GM12878 (cell line): ENCODE measurements around the gene SLC25A11. TPM values are rescaled to one million over a fixed set of nuclear protein-coding genes. Genes with fewer than 3 reads are reported as not detected.
A peak's percentile ranks its signal among the peaks of the same experiment; 100 is the strongest.

Source experiments
- BCL11A ChIP-seq: IDR thresholded peaks from 2 replicates; pipeline ENCODE4 v1.6.1; 2011; ENCODE audit warnings: low read depth, low read length
- BRCA1 ChIP-seq: IDR thresholded peaks from 2 replicates; pipeline ENCODE4 v1.6.1; 2011; ENCODE audit warnings: low read depth, low read length, improper control_type of control experiment
- CBX5 ChIP-seq: sonication (generic); IDR thresholded peaks from 2 replicates; pipeline ENCODE4 v1.6.1; 2016; ENCODE audit warnings: low read depth, moderate library complexity, mild to moderate bottlenecking, inconsistent platforms
- CEBPB ChIP-seq, 2 experiments: fragments of 150-350 bp in 1 of 2; IDR thresholded peaks; 2 replicates each; pipeline ENCODE4 v1.6.1; 2012 to 2014; ENCODE audit warnings: low read depth in 2 of 2, low read length in 2 of 2, borderline replicate concordance in 1 of 2, inconsistent platforms in 1 of 2
- CHD2 ChIP-seq: IDR thresholded peaks from 2 replicates; pipeline ENCODE4 v1.6.1; 2011; ENCODE audit warnings: low read depth, low read length, improper control_type of control experiment, borderline replicate concordance
- ESRRA ChIP-seq: IDR thresholded peaks from 2 replicates; pipeline ENCODE4 v1.6.1; 2012; ENCODE audit warnings: mild to moderate bottlenecking, low read length, improper control_type of control experiment
- FOXM1 ChIP-seq: IDR thresholded peaks from 2 replicates; pipeline ENCODE4 v1.6.1; 2012; ENCODE audit warnings: low read depth, mild to moderate bottlenecking, inconsistent platforms, low read length, moderate library complexity
- IKZF1 ChIP-seq: fragments of 450-650 bp; conservative IDR thresholded peaks from 2 replicates; pipeline ENCODE4 v1.6.1; 2017; ENCODE audit warnings: antibody characterized with exemption, mild to moderate bottlenecking
- MEF2A ChIP-seq: IDR thresholded peaks from 2 replicates; pipeline ENCODE4 v1.6.1; 2011; ENCODE audit warnings: low read depth, mild to moderate bottlenecking, low read length, moderate library complexity; ENCODE audit not compliant: insufficient read depth
- MTA3 ChIP-seq: IDR thresholded peaks from 2 replicates; pipeline ENCODE4 v1.6.1; 2012; ENCODE audit warnings: low read length, inconsistent platforms, borderline replicate concordance
- NR2C1 ChIP-seq: fragments of 450-650 bp; IDR thresholded peaks from 2 replicates; pipeline ENCODE4 v1.6.1; 2017; ENCODE audit warnings: antibody characterized with exemption, mild to moderate bottlenecking, moderate library complexity
- POLR2AphosphoS5 ChIP-seq: IDR thresholded peaks from 2 replicates; pipeline ENCODE4 v1.6.1; 2011; ENCODE audit warnings: mild to moderate bottlenecking, low read length, inconsistent platforms
- RAD51 ChIP-seq: fragments of 450-650 bp; IDR thresholded peaks from 2 replicates; pipeline ENCODE4 v1.6.1; 2016; ENCODE audit warnings: moderate library complexity, mild to moderate bottlenecking, inconsistent platforms
- RB1 ChIP-seq: fragments of 450-650 bp; formaldehyde crosslinking; IDR thresholded peaks from 2 replicates; pipeline ENCODE4 v1.6.1; 2017; ENCODE audit warnings: mild to moderate bottlenecking, borderline replicate concordance
- SIX5 ChIP-seq: IDR thresholded peaks from 2 replicates; pipeline ENCODE4 v1.6.1; 2011; ENCODE audit warnings: mild to moderate bottlenecking, low read depth, low read length, moderate library complexity; ENCODE audit not compliant: severe bottlenecking
- SMAD1 ChIP-seq: fragments of 450-650 bp; IDR thresholded peaks from 2 replicates; pipeline ENCODE4 v1.6.1; 2018; ENCODE audit warnings: mild to moderate bottlenecking, low read depth; ENCODE audit not compliant: partially characterized antibody
- SRF ChIP-seq, 2 experiments: IDR thresholded peaks; 2 replicates each; pipeline ENCODE4 v1.6.1; 2011; ENCODE audit warnings: low read depth in 2 of 2, low read length in 2 of 2, mild to moderate bottlenecking in 1 of 2, moderate library complexity in 1 of 2
- STAT3 ChIP-seq: IDR thresholded peaks from 2 replicates; pipeline ENCODE4 v1.6.1; 2011; ENCODE audit warnings: low read depth, low read length, improper control_type of control experiment
- SUZ12 ChIP-seq: fragments of 200-600 bp; sonication (generic); IDR thresholded peaks from one replicate; pipeline ENCODE4 v1.6.1; 2018; ENCODE audit warnings: antibody characterized with exemption, mild to moderate bottlenecking; ENCODE audit not compliant: unreplicated experiment
- TARDBP ChIP-seq: IDR thresholded peaks from 2 replicates; pipeline ENCODE4 v1.6.1; 2016; ENCODE audit warnings: borderline replicate concordance
- polyA plus RNA-seq, 11 experiments: library from polyadenylated mRNA; depleted of rRNA in 4 of 11; unstranded in 6 of 11; stranded (reverse) in 5 of 11; fragments of >200 nt; fragmentation: Nextera tagmentation in 4 of 11; fragmentation: Illumina TruSeq in 1 of 11; extraction: Ambion mirVana in 4 of 11; extraction: Trizol in 1 of 11; gene quantifications; 1 replicate in 1 of 11; 2 replicates in 10 of 11; pipeline versions ENCODE4 v1.2.1 to v1.2.3, GENCODE V29; 2011 to 2016; ENCODE audit warnings: inconsistent platforms in 2 of 11, missing spikeins in 2 of 11, low read depth in 1 of 11
- total RNA-seq, 4 experiments: library from RNA; depleted of rRNA in 3 of 4; stranded (reverse); fragments of >200 nt in 3 of 4; fragmentation: Illumina TruSeq in 1 of 4; extraction: Trizol in 1 of 4; gene quantifications; 2 replicates each; pipeline versions ENCODE4 v1.2.1 to v1.2.3, GENCODE V29; 2013 to 2021
- TF ChIP-seq, protein P1 (sequence below): fragments of 450-650 bp; IDR thresholded peaks from 2 replicates; pipeline ENCODE4 v1.6.1; 2017; ENCODE audit warnings: antibody characterized with exemption, mild to moderate bottlenecking, moderate library complexity
- TF ChIP-seq, protein P2 (sequence below): IDR thresholded peaks from 2 replicates; pipeline ENCODE4 v1.6.1; 2012; ENCODE audit warnings: low read depth, low read length, improper control_type of control experiment
- TF ChIP-seq, protein P3 (sequence below): IDR thresholded peaks from 2 replicates; pipeline ENCODE4 v1.6.1; 2012; ENCODE audit warnings: low read length, inconsistent platforms
- TF ChIP-seq, protein P4 (sequence below): IDR thresholded peaks from 2 replicates; pipeline ENCODE4 v1.6.1; 2011; ENCODE audit warnings: mild to moderate bottlenecking, low read depth, low read length, moderate library complexity; ENCODE audit not compliant: insufficient replicate concordance

The SLC25A11 gene
- total and polyA plus RNA-seq, 10 of the 15 experiments (the other 5 are each of a cell fraction or from before 2014, with no cell fraction given): 5.8 to 142 (median 65.0) TPM

DNA sequence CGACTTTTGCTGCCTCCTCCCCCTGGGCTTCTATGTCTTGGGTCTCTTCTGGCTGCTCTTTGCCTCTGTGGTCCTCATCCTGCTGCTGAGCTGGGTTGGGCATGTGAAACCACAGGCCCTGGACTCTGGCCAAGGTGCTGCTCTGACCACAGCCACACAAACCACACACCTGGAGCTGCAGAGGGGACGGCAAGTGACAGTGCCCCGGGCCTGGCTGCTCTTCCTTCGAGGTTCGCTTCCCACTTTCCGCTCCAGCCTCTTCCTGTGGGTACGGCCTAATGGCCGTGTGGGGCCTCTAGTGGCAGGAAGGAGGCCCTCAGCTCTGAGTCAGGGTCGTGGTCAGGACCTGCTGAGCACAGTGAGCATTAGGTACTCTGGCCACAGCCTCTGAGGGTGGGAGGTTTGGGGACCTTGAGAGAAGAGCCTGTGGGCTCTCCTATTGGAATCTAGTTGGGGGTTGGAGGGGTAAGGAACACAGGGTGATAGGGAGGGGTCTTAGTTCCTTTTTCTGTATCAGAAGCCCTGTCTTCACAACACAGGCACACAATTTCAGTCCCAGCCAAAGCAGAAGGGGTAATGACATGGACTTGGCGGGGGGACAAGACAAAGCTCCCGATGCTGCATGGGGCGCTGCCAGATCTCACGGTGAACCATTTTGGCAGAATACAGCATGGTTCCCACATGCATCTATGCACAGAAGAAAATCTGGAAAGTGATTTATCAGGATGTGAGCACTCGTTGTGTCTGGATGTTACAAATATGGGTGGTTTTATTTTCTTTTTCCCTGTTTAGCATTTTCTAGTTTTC lies 5.5 kb downstream of the SLC25A11 start (continued):
- no peak for TF ChIP-seq RAD51
- no peak for TF ChIP-seq SUZ12
- TF ChIP-seq, protein P1, sequence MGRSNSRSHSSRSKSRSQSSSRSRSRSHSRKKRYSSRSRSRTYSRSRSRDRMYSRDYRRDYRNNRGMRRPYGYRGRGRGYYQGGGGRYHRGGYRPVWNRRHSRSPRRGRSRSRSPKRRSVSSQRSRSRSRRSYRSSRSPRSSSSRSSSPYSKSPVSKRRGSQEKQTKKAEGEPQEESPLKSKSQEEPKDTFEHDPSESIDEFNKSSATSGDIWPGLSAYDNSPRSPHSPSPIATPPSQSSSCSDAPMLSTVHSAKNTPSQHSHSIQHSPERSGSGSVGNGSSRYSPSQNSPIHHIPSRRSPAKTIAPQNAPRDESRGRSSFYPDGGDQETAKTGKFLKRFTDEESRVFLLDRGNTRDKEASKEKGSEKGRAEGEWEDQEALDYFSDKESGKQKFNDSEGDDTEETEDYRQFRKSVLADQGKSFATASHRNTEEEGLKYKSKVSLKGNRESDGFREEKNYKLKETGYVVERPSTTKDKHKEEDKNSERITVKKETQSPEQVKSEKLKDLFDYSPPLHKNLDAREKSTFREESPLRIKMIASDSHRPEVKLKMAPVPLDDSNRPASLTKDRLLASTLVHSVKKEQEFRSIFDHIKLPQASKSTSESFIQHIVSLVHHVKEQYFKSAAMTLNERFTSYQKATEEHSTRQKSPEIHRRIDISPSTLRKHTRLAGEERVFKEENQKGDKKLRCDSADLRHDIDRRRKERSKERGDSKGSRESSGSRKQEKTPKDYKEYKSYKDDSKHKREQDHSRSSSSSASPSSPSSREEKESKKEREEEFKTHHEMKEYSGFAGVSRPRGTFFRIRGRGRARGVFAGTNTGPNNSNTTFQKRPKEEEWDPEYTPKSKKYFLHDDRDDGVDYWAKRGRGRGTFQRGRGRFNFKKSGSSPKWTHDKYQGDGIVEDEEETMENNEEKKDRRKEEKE: no peak
- no peak for TF ChIP-seq ESRRA
- TF ChIP-seq POLR2AphosphoS5: peak; percentile 29; the same call in 1 of the 2 replicates
- no peak for TF ChIP-seq NR2C1
- no peak for TF ChIP-seq TARDBP
- TF ChIP-seq IKZF1: peak; percentile 79
- TF ChIP-seq, protein P2, sequence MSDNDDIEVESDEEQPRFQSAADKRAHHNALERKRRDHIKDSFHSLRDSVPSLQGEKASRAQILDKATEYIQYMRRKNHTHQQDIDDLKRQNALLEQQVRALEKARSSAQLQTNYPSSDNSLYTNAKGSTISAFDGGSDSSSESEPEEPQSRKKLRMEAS: no peak
- no peak for TF ChIP-seq SMAD1
- no peak for TF ChIP-seq CHD2
- no peak for TF ChIP-seq BRCA1
- TF ChIP-seq MTA3: no peak
- no peak for TF ChIP-seq BCL11A
- no peak for TF ChIP-seq CBX5
- TF ChIP-seq STAT3: no peak
- TF ChIP-seq SRF (IDR thresholded peaks at IDR 0.05; ENCODE audit: low read depth in 2 of 2, low read length in 2 of 2): no peak
- TF ChIP-seq SIX5: no peak
- TF ChIP-seq, protein P3, sequence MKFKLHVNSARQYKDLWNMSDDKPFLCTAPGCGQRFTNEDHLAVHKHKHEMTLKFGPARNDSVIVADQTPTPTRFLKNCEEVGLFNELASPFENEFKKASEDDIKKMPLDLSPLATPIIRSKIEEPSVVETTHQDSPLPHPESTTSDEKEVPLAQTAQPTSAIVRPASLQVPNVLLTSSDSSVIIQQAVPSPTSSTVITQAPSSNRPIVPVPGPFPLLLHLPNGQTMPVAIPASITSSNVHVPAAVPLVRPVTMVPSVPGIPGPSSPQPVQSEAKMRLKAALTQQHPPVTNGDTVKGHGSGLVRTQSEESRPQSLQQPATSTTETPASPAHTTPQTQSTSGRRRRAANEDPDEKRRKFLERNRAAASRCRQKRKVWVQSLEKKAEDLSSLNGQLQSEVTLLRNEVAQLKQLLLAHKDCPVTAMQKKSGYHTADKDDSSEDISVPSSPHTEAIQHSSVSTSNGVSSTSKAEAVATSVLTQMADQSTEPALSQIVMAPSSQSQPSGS: no peak
- TF ChIP-seq CEBPB (IDR thresholded peaks at IDR 0.05; ENCODE audit: borderline replicate concordance in 1 of 2, low read depth in 2 of 2, low read length in 2 of 2): no peak
- TF ChIP-seq MEF2A: no peak
- TF ChIP-seq, protein P4, sequence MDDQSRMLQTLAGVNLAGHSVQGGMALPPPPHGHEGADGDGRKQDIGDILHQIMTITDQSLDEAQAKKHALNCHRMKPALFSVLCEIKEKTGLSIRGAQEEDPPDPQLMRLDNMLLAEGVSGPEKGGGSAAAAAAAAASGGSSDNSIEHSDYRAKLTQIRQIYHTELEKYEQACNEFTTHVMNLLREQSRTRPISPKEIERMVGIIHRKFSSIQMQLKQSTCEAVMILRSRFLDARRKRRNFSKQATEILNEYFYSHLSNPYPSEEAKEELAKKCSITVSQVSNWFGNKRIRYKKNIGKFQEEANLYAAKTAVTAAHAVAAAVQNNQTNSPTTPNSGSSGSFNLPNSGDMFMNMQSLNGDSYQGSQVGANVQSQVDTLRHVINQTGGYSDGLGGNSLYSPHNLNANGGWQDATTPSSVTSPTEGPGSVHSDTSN: no peak
- TF ChIP-seq RB1: no peak
- TF ChIP-seq FOXM1: no peak
